ENCODE data around the gene SLC10A3.

DNA sequence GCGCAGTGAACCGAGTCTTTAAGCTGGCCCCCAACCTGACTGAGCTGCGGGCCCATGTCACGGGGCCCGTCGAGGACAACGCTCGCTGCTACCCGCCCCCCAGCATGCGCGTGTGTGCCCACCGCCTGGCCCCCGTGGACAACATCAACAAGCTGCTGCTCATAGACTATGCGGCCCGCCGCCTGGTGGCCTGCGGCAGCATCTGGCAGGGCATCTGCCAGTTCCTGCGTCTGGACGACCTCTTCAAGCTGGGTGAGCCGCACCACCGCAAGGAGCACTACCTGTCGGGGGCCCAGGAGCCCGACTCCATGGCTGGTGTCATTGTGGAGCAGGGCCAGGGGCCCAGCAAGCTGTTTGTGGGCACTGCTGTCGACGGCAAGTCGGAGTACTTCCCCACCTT is 30.1 kb downstream of the SLC10A3 start:
- no peak for TF ChIP-seq EZH2 (IDR thresholded peaks at IDR 0.05)
- TF ChIP-seq POLR2AphosphoS5 (IDR thresholded peaks at IDR 0.05; ENCODE audit: borderline replicate concordance, low read depth, low read length) = no peak
- TF ChIP-seq FOXP2 (optimal IDR thresholded peaks at IDR 0.05; ENCODE audit: control extremely low read depth, extremely low read length, insufficient read depth) = no peak

Measured in SK-N-MC (cell line).